HG03108 (cell line): ENCODE measurements around the gene TMEM52.

ENCODE experiments used
- ATAC-seq: cut with Tn5 transposase; IDR thresholded peaks from one replicate; pipeline ENCODE4 v1.9.1; 2021; ENCODE audit warnings: moderate library complexity; ENCODE audit not compliant: unreplicated experiment

The TMEM52 gene

GRCh38 chr1:1916851-1917251, 2.2 kb downstream of the TMEM52 start:
- no peak for ATAC-seq

- no peak for ATAC-seq
These were observed 2.9 kb downstream of the TMEM52 start for GRCh38 chr1:1915911-1916840.

GRCh38 chr1:1914971-1915692, 3.9 kb downstream of the TMEM52 start, which contains the start of gene CALML6:
Gene CALML6 (plus strand): TSS chr1:1915260. CDS start chr1:1915281, 21 bp downstream.
- ATAC-seq: no peak

- no peak for ATAC-seq
These were observed 4.7 kb downstream of the TMEM52 start for GRCh38 chr1:1914101-1914970.

- no peak for ATAC-seq
These were observed 7.6 kb downstream of the TMEM52 start for GRCh38 chr1:1911350-1912041.

- ATAC-seq: no peak
These were observed 8.3 kb downstream of the TMEM52 start for GRCh38 chr1:1910651-1911331.

- ATAC-seq: no peak
These were observed 9.0 kb downstream of the TMEM52 start for GRCh38 chr1:1910033-1910465.

- ATAC-seq: peak; percentile 11
These were observed 10.6 kb downstream of the TMEM52 start for GRCh38 chr1:1908506-1908791.

- ATAC-seq: no peak
These were observed 11.9 kb downstream of the TMEM52 start for GRCh38 chr1:1907098-1907736.

GRCh38 chr1:1906185-1907097, 12.6 kb downstream of the TMEM52 start:
- peak; percentile 41 for ATAC-seq

- no peak for ATAC-seq
These were observed 15.9 kb downstream of the TMEM52 start for GRCh38 chr1:1903224-1903623.

GRCh38 chr1:1901641-1902294, 17.3 kb downstream of the TMEM52 start:
- ATAC-seq: no peak

GRCh38 chr1:1900883-1901640, 18.0 kb downstream of the TMEM52 start:
- no peak for ATAC-seq

- no peak for ATAC-seq
These were observed 19.1 kb downstream of the TMEM52 start for GRCh38 chr1:1899967-1900327.

GRCh38 chr1:1899266-1899966, 19.7 kb downstream of the TMEM52 start:
- no peak for ATAC-seq

GRCh38 chr1:1898246-1898933, 20.7 kb downstream of the TMEM52 start:
- no peak for ATAC-seq
